GM19239 (cell line): ENCODE results near the gene RNASEH2B.

ENCODE experiments used
- DNase-seq: peaks from one replicate; pipeline ENCODE4 v3.0.0; 2011; ENCODE audit warnings: low spot score; ENCODE audit not compliant: insufficient read length
- FAIRE-seq: peaks from 2 replicates; lab custom pipeline; 2011; peaks lifted over from hg19 to GRCh38; lab: Jason Lieb, UNC

RNASEH2B gene

GRCh38 chr13:50909605-50910484, at the start of gene RNASEH2B:
Gene RNASEH2B (plus strand): TSS chr13:50909791. CDS start chr13:50910077, 286 bp downstream.
- DNase-seq (peak; percentile 50), FAIRE-seq (peak; percentile 54)

GRCh38 chr13:50864492-50864891, 45.1 kb upstream of the RNASEH2B start:
- no peak for FAIRE-seq
- no peak for DNase-seq

GRCh38 chr13:50866817-50867636, 42.6 kb upstream of the RNASEH2B start:
- DNase-seq: no peak
- FAIRE-seq: no peak

- DNase-seq (no peak), FAIRE-seq (no peak)
Observed at GRCh38 chr13:50867637-50867945, 42.0 kb upstream of the RNASEH2B start.

- FAIRE-seq: no peak
- no peak for DNase-seq
Observed at GRCh38 chr13:50871405-50871804, 38.2 kb upstream of the RNASEH2B start.

GRCh38 chr13:50873467-50873866, 36.1 kb upstream of the RNASEH2B start:
- DNase-seq: no peak
- no peak for FAIRE-seq

GRCh38 chr13:50873991-50874390, 35.6 kb upstream of the RNASEH2B start:
- DNase-seq: no peak
- no peak for FAIRE-seq

- FAIRE-seq (no peak), DNase-seq (no peak)
Observed at GRCh38 chr13:50882816-50883435, 26.7 kb upstream of the RNASEH2B start.

GRCh38 chr13:50883728-50884127, 25.9 kb upstream of the RNASEH2B start:
- FAIRE-seq: no peak
- no peak for DNase-seq

- FAIRE-seq: no peak
- DNase-seq: no peak
Observed at GRCh38 chr13:50884265-50884664, 25.3 kb upstream of the RNASEH2B start.

GRCh38 chr13:50887151-50887550, 22.4 kb upstream of the RNASEH2B start:
- FAIRE-seq: no peak

GRCh38 chr13:50888362-50888761, 21.2 kb upstream of the RNASEH2B start:
- peak; percentile 56 for FAIRE-seq
- no peak for DNase-seq

More at GRCh38 chr13:50887151-50887550, 22.4 kb upstream of the RNASEH2B start:
- no peak for DNase-seq

GRCh38 chr13:50889317-50889716, 20.3 kb upstream of the RNASEH2B start:
- FAIRE-seq: peak; percentile 53
- no peak for DNase-seq

GRCh38 chr13:50891206-50891605, 18.4 kb upstream of the RNASEH2B start:
- DNase-seq: no peak
- FAIRE-seq: no peak

GRCh38 chr13:50892210-50892944, 17.2 kb upstream of the RNASEH2B start:
- FAIRE-seq (peak; percentile 96), DNase-seq (no peak)

- FAIRE-seq (peak; percentile 97), DNase-seq (no peak)
Observed at GRCh38 chr13:50893211-50893852, 16.3 kb upstream of the RNASEH2B start.

GRCh38 chr13:50894012-50894411, 15.6 kb upstream of the RNASEH2B start:
- DNase-seq: no peak
- no peak for FAIRE-seq

GRCh38 chr13:50894504-50894903, 15.1 kb upstream of the RNASEH2B start:
- FAIRE-seq (no peak), DNase-seq (no peak)

GRCh38 chr13:50898338-50898737, 11.3 kb upstream of the RNASEH2B start:
- peak; percentile 64 for FAIRE-seq
- DNase-seq: no peak

- no peak for FAIRE-seq
- no peak for DNase-seq
Observed at GRCh38 chr13:50901701-50902100, 7.9 kb upstream of the RNASEH2B start.
